H9 (cell line): Measurements from ENCODE around the gene HHATL. TPM values are rescaled to one million over a fixed set of nuclear protein-coding genes. Genes with fewer than 3 reads are reported as not detected.

ENCODE experiments used
- DNase-seq: peaks from one replicate; pipeline ENCODE4 v3.0.0-alpha.2; 2017
- H2AFZ ChIP-seq: one replicate; pipeline ENCODE4 v1.6.1; 2013; ENCODE audit warnings: mild to moderate bottlenecking, low read length, control low read depth, moderate library complexity
- H2AK5ac ChIP-seq: 2 replicates; pipeline ENCODE4 v1.6.1; 2013; ENCODE audit warnings: low read length, control low read depth, mixed read lengths; ENCODE audit not compliant: insufficient read length
- H2BK120ac ChIP-seq: one replicate; pipeline ENCODE4 v1.6.1; 2013; ENCODE audit warnings: low read depth, mild to moderate bottlenecking, low read length, control low read depth, inconsistent platforms; ENCODE audit not compliant: poor library complexity, severe bottlenecking
- H2BK12ac ChIP-seq: 2 replicates; pipeline ENCODE4 v1.6.1; 2013; ENCODE audit warnings: low read length, control low read depth, mixed read lengths, low read depth; ENCODE audit not compliant: insufficient read length
- H2BK15ac ChIP-seq: 2 replicates; pipeline ENCODE4 v1.6.1; 2013; ENCODE audit warnings: low read depth, low read length, control low read depth
- H2BK20ac ChIP-seq: one replicate; pipeline ENCODE4 v1.6.1; 2013; ENCODE audit warnings: low read depth, mild to moderate bottlenecking, low read length, control low read depth, inconsistent platforms; ENCODE audit not compliant: poor library complexity, severe bottlenecking
- H2BK5ac ChIP-seq: 2 replicates; pipeline ENCODE4 v1.6.1; 2013; ENCODE audit warnings: low read length, control low read depth, mixed read lengths; ENCODE audit not compliant: insufficient read length
- H3K14ac ChIP-seq: 2 replicates; pipeline ENCODE4 v1.6.1; 2013; ENCODE audit warnings: low read length, control low read depth; ENCODE audit not compliant: insufficient read depth
- H3K18ac ChIP-seq: 2 replicates; pipeline ENCODE4 v1.6.1; 2013; ENCODE audit warnings: low read depth, mild to moderate bottlenecking, mixed read lengths, low read length, control low read depth; ENCODE audit not compliant: insufficient read length
- H3K23ac ChIP-seq: 2 replicates; pipeline ENCODE4 v1.6.1; 2013; ENCODE audit warnings: low read length, control low read depth, mixed read lengths, low read depth; ENCODE audit not compliant: insufficient read length
- H3K23me2 ChIP-seq: 2 replicates; pipeline ENCODE4 v1.6.1; 2013; ENCODE audit warnings: low read depth, mild to moderate bottlenecking, mixed read lengths, low read length, control low read depth; ENCODE audit not compliant: insufficient read length, poor library complexity, severe bottlenecking
- H3K27ac ChIP-seq: 2 replicates; pipeline ENCODE4 v1.5.1; 2013; ENCODE audit warnings: low read length, control low read depth, mixed read lengths, low read depth; ENCODE audit not compliant: insufficient read length
- H3K27me3 ChIP-seq: 2 replicates; pipeline ENCODE4 v1.6.1; 2013; ENCODE audit warnings: low read length, control low read depth, inconsistent platforms; ENCODE audit not compliant: insufficient read depth
- H3K4ac ChIP-seq: 2 replicates; pipeline ENCODE4 v1.6.1; 2013; ENCODE audit warnings: low read depth, mild to moderate bottlenecking, control low read depth, inconsistent platforms, low read length, moderate library complexity
- H3K4me1 ChIP-seq: 2 replicates; pipeline ENCODE4 v1.6.1; 2013; ENCODE audit warnings: low read length, control low read depth, inconsistent platforms; ENCODE audit not compliant: insufficient read depth
- H3K4me2 ChIP-seq: 2 replicates; pipeline ENCODE4 v1.6.1; 2013; ENCODE audit warnings: low read length, control low read depth, mixed read lengths; ENCODE audit not compliant: insufficient read length, insufficient read depth
- H3K56ac ChIP-seq: 2 replicates; pipeline ENCODE4 v1.6.1; 2013; ENCODE audit warnings: low read depth, mild to moderate bottlenecking, mixed read lengths, low read length, control low read depth; ENCODE audit not compliant: insufficient read length
- H3K79me1 ChIP-seq: 2 replicates; pipeline ENCODE4 v1.6.1; 2013; ENCODE audit warnings: low read depth, mild to moderate bottlenecking, moderate library complexity, low read length, control low read depth, inconsistent platforms; ENCODE audit not compliant: insufficient read depth, poor library complexity, severe bottlenecking
- H3K79me2 ChIP-seq: 2 replicates; pipeline ENCODE4 v1.6.1; 2013; ENCODE audit warnings: low read length, control low read depth, inconsistent platforms; ENCODE audit not compliant: insufficient read depth
- H3K9ac ChIP-seq: 2 replicates; pipeline ENCODE4 v1.6.1; 2013; ENCODE audit warnings: low read length, control low read depth, mixed read lengths; ENCODE audit not compliant: insufficient read length; ENCODE audit errors: extremely low read depth
- H3K9me3 ChIP-seq: one replicate; pipeline ENCODE4 v1.6.1; 2013; ENCODE audit warnings: low read depth, low read length, inconsistent platforms; ENCODE audit not compliant: control insufficient read depth
- H3T11ph ChIP-seq: one replicate; pipeline ENCODE4 v1.6.1; 2013; ENCODE audit warnings: mild to moderate bottlenecking, low read length, control low read depth, inconsistent platforms
- H4K20me1 ChIP-seq: one replicate; pipeline ENCODE4 v1.6.1; 2013; ENCODE audit not compliant: control insufficient read depth, insufficient read length, insufficient read depth
- H4K5ac ChIP-seq: 2 replicates; pipeline ENCODE4 v1.6.1; 2013; ENCODE audit warnings: low read depth, mild to moderate bottlenecking, mixed read lengths, low read length, control low read depth; ENCODE audit not compliant: insufficient read length
- H4K8ac ChIP-seq: replicated peaks from 2 replicates; pipeline ENCODE4 v1.6.1; 2013; ENCODE audit warnings: low read length, control low read depth, mixed read lengths, low read depth; ENCODE audit not compliant: insufficient read length
- H4K91ac ChIP-seq: 2 replicates; pipeline ENCODE4 v1.6.1; 2013; ENCODE audit warnings: low read depth, mild to moderate bottlenecking, moderate library complexity, mixed read lengths, low read length, control low read depth; ENCODE audit not compliant: insufficient read length
- H3K27ac Mint-ChIP-seq, 3 experiments: 2 replicates in 2 of 3; 3 replicates in 1 of 3; pipeline ENCODE4 v1.8.0; 2020 to 2021; ENCODE audit warnings: mixed read lengths in 3 of 3, mild to moderate bottlenecking in 1 of 3, moderate library complexity in 1 of 3
- H3K27me3 Mint-ChIP-seq: 2 replicates; pipeline ENCODE4 v1.8.0; 2021; ENCODE audit warnings: low read depth, mild to moderate bottlenecking, moderate library complexity, mixed read lengths
- H3K36me3 Mint-ChIP-seq, 3 experiments: 2 replicates in 2 of 3; 3 replicates in 1 of 3; pipeline ENCODE4 v1.8.0; 2020 to 2021; ENCODE audit warnings: low read depth in 3 of 3, mixed read lengths in 3 of 3; ENCODE audit not compliant: insufficient read depth in 1 of 3
- H3K4me1 Mint-ChIP-seq, 2 experiments: 2 replicates each; pipeline ENCODE4 v1.8.0; 2020; ENCODE audit warnings: mixed read lengths in 2 of 2
- H3K4me3 Mint-ChIP-seq, 2 experiments: 2 replicates in 1 of 2; 3 replicates in 1 of 2; pipeline ENCODE4 v1.8.0; 2020 to 2021; ENCODE audit warnings: mild to moderate bottlenecking in 2 of 2, mixed read lengths in 2 of 2, moderate library complexity in 1 of 2
- H3K9me3 Mint-ChIP-seq, 2 experiments: 2 replicates in 1 of 2; 3 replicates in 1 of 2; pipeline ENCODE4 v1.8.0; 2020; ENCODE audit warnings: mild to moderate bottlenecking in 2 of 2, mixed read lengths in 2 of 2, moderate library complexity in 1 of 2
- CTCF ChIP-seq: fragments of 200-600 bp; sonication (generic); conservative IDR thresholded peaks from 3 replicates; pipeline ENCODE4 v1.8.0; 2021; ENCODE audit warnings: antibody characterized with exemption, mild to moderate bottlenecking
- WGBS: extraction: QIAGEN DNeasy Blood & Tissue Kit; methylation state at CpG from one replicate; pipeline ENCODE4 v1.1.7; 2013; ENCODE audit warnings: missing lambda C conversion rate, low lambda C conversion rate, mixed read lengths; ENCODE audit not compliant: insufficient read length; ENCODE audit errors: extremely low coverage; 5-methylcytosine and 5-hydroxymethylcytosine counted together
- total RNA-seq: library from RNA; stranded (reverse); gene quantifications from 2 replicates; pipeline ENCODE4 v1.2.1, GENCODE V29; 2021

HHATL gene
- total RNA-seq, 1 experiment from 2014 or later = 0.46 TPM

GRCh38 chr3:42685363-42685881, 17.2 kb downstream of the HHATL start, which contains the start of gene KLHL40:
Gene KLHL40 (plus strand): TSS chr3:42685537. CDS start chr3:42685619, 82 bp downstream.
- H2AFZ ChIP-seq = no peak within 1 kb of the TSS
- H2BK20ac ChIP-seq = no peak within 1 kb of the TSS
- no peak within 1 kb of the TSS for H3K4ac ChIP-seq
- Mint-ChIP-seq H3K9me3 (no peaks in the 10 kb centered on the region), H3K27me3 (peaks cover 6% of the 10 kb centered on the region), H3K4me1 (peaks cover 20 to 24% of the 10 kb centered on the region in 2 experiments), H3K36me3 (no peaks in the 10 kb centered on the region; a peak in 1 of 7 replicates), H3K4me3 (no peak within 1 kb of the TSS), H3K27ac (no peak within 1 kb of the TSS; a peak in 1 of 7 replicates)
- H2BK15ac ChIP-seq = no peak within 1 kb of the TSS
- H4K20me1 ChIP-seq = no peaks in the 10 kb centered on the region
- H3K9me3 ChIP-seq = no peaks in the 10 kb centered on the region
- H3K4me2 ChIP-seq = no peak within 1 kb of the TSS
- no peaks in the 10 kb centered on the region for H3K23me2 ChIP-seq
- no peak within 1 kb of the TSS for H4K5ac ChIP-seq
- no peak within 1 kb of the TSS for H3K27ac ChIP-seq
- no peak within 1 kb of the TSS for H3K56ac ChIP-seq
- H3K4me1 ChIP-seq = no peaks in the 10 kb centered on the region; the same call in 1 of the 2 replicates
- no peak within 1 kb of the TSS for H3K23ac ChIP-seq
- no peak within 1 kb of the TSS for H3T11ph ChIP-seq
- H3K27me3 ChIP-seq = no peaks in the 10 kb centered on the region
- H3K14ac ChIP-seq = no peak within 1 kb of the TSS; the same call in 1 of the 2 replicates
- no peak within 1 kb of the TSS for H3K18ac ChIP-seq
- no peak within 1 kb of the TSS for H2BK12ac ChIP-seq
- no peak within 1 kb of the TSS for H4K91ac ChIP-seq
- no peak for TF ChIP-seq CTCF
- no CpG with 5 or more reads among the region's 34 CpGs for WGBS
- no peaks in the 10 kb centered on the region for H3K79me2 ChIP-seq
- no peak within 1 kb of the TSS for H2BK120ac ChIP-seq
- peak within 1 kb of the TSS; percentile 8 for H3K9ac ChIP-seq
- H3K79me1 ChIP-seq = no peaks in the 10 kb centered on the region
- DNase-seq = no peak
- H2BK5ac ChIP-seq = no peak within 1 kb of the TSS
- H2AK5ac ChIP-seq = no peak within 1 kb of the TSS
- no peak within 1 kb of the TSS for H4K8ac ChIP-seq
